Chondrocyte (in vitro differentiated cells): ENCODE results near the gene SMIM41. TPM values are rescaled to one million over a fixed set of nuclear protein-coding genes. Genes with fewer than 3 reads are reported as not detected.

Experiments
- DNase-seq: peaks from one replicate; pipeline ENCODE4 v3.0.0; 2021; ENCODE audit warnings: mixed read lengths, low spot score
- H3K27ac Mint-ChIP-seq: one replicate; pipeline ENCODE4 v1.8.0; 2021; ENCODE audit warnings: mild to moderate bottlenecking, moderate library complexity, mixed read lengths; ENCODE audit not compliant: unreplicated experiment
- H3K27me3 Mint-ChIP-seq: 2 replicates; pipeline ENCODE4 v1.8.0; 2021; ENCODE audit warnings: low read depth, mixed read lengths
- H3K36me3 Mint-ChIP-seq: 2 replicates; pipeline ENCODE4 v1.8.0; 2021; ENCODE audit warnings: low read depth, mixed read lengths
- H3K4me1 Mint-ChIP-seq: 2 replicates; pipeline ENCODE4 v1.8.0; 2021; ENCODE audit warnings: low read depth, mild to moderate bottlenecking, mixed read lengths
- H3K4me3 Mint-ChIP-seq: one replicate; pipeline ENCODE4 v1.8.0; 2021; ENCODE audit warnings: mild to moderate bottlenecking, moderate library complexity, mixed read lengths; ENCODE audit not compliant: unreplicated experiment
- H3K9me3 Mint-ChIP-seq: 2 replicates; pipeline ENCODE4 v1.8.0; 2021; ENCODE audit warnings: low read depth, mixed read lengths
- CTCF ChIP-seq: fragments of 200-600 bp; sonication (generic); IDR thresholded peaks from 2 replicates; pipeline ENCODE4 v1.5.0; 2021; ENCODE audit warnings: antibody characterized with exemption, mild to moderate bottlenecking, moderate library complexity
- total RNA-seq: library from RNA; stranded (reverse); gene quantifications from 3 replicates; pipeline ENCODE4 v1.2.1, GENCODE V29; 2021

Gene SMIM41
- total RNA-seq, 1 donor from 2014 or later, result not detected

- Mint-ChIP-seq H3K27ac (no peak overlapping the region), H3K9me3 (no peaks in the 10 kb centered on the region), H3K4me1 (no peaks in the 10 kb centered on the region), H3K36me3 (no peaks in the 10 kb centered on the region), H3K27me3 (peaks cover 2% of the 10 kb centered on the region), H3K4me3 (no peak overlapping the region)
- peak; percentile 82 for DNase-seq
- TF ChIP-seq CTCF, result no peak
Measured at GRCh38 chr12:52063082-52063924, 16.2 kb upstream of the SMIM41 start.

- Mint-ChIP-seq H3K9me3 (no peaks in the 10 kb centered on the region), H3K27me3 (peaks cover 2% of the 10 kb centered on the region), H3K4me1 (peaks cover 2% of the 10 kb centered on the region), H3K4me3 (no peak overlapping the region), H3K27ac (no peak overlapping the region), H3K36me3 (no peaks in the 10 kb centered on the region)
- TF ChIP-seq CTCF, result no peak
- peak; percentile 66 for DNase-seq
Measured at GRCh38 chr12:52063981-52064649, 15.4 kb upstream of the SMIM41 start.

- Mint-ChIP-seq H3K4me1 (peaks cover 19% of the 10 kb centered on the region), H3K36me3 (no peaks in the 10 kb centered on the region), H3K27ac (no peak overlapping the region), H3K9me3 (no peaks in the 10 kb centered on the region), H3K27me3 (peaks cover 2% of the 10 kb centered on the region), H3K4me3 (no peak overlapping the region)
- no peak for TF ChIP-seq CTCF
- no peak for DNase-seq
Measured at GRCh38 chr12:52066346-52067080, 13.0 kb upstream of the SMIM41 start.

- H3K4me3 Mint-ChIP-seq, result no peak overlapping the region
- no peak overlapping the region for H3K27ac Mint-ChIP-seq
- H3K27me3 Mint-ChIP-seq, result peaks cover 2% of the 10 kb centered on the region
- no peaks in the 10 kb centered on the region for H3K9me3 Mint-ChIP-seq
- no peak for TF ChIP-seq CTCF
- no peaks in the 10 kb centered on the region for H3K36me3 Mint-ChIP-seq
- no peak for DNase-seq
- peaks cover 23% of the 10 kb centered on the region for H3K4me1 Mint-ChIP-seq
Measured at GRCh38 chr12:52067081-52067374, 12.5 kb upstream of the SMIM41 start.
